ENCODE results near the gene ZCCHC17. TPM values are rescaled to one million over a fixed set of nuclear protein-coding genes. Genes with fewer than 3 reads are reported as not detected.

ZCCHC17 gene
- total and polyA plus RNA-seq, 2 donors (not counting 3 experiments of a cell fraction or from before 2014, with no cell fraction given) = 32.0 to 41.4 TPM

DNA sequence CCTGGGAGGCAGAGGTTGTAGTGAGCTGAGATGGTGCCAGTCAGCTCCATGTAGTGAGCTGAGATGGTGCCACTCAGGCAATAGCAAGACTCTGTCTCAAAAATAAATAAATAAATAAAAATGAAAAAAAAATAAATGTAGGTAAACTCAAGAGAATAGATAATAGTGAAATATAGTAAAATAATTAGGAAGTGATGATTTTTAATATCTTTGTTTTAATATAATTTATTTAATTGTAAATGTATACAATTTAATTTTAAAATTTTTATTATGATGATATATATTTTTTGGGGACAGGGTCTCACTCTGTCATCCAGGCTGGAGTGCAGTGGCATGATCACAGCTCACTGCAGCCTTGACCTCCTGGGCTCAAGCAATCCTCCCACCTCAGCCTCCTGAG lies 96.6 kb downstream of the ZCCHC17 start:
- ChIA-PET POLR2A (no interaction called here), CTCF (interaction anchor here (1.0 to 13.9 kb wide), 6 partner anchors 10 to 155 kb away, joined by 3 to 236 read pairs (median 17); partner anchors contain the start of genes FABP3 and SERINC2)
- Histone ChIP-seq H3K4me2 (ENCODE audit: insufficient read depth, low read length) (no peak overlapping the region), H3K4me3 (replicated peaks in 1 of 3; ENCODE audit: insufficient read depth in 1 of 3, low read depth in 1 of 3, low read length in 3 of 3) (no peak overlapping the region), H3K9ac (replicated peaks; ENCODE audit: extremely low read depth, insufficient read depth, low read length) (no peak overlapping the region), H3K27ac (ENCODE audit: insufficient read depth, low read depth, low read length) (no peak overlapping the region), H3K79me2 (ENCODE audit: control insufficient read depth, insufficient read depth, low read length) (no peaks in the 10 kb centered on the region), H3K36me3 (ENCODE audit: control insufficient read depth in 2 of 2, extremely low read depth in 1 of 2, insufficient read depth in 2 of 2, low read length in 2 of 2) (no peaks in the 10 kb centered on the region), H3K4me1 (ENCODE audit: control insufficient read depth, extremely low read depth, insufficient read depth, low read length) (peaks cover 5% of the 10 kb centered on the region), H2AFZ (ENCODE audit: low read depth, low read length) (no peak overlapping the region), H3K9me3 (replicated peaks; ENCODE audit: control insufficient read depth, insufficient read depth, low read length) (no peaks in the 10 kb centered on the region), H3K9me1 (replicated peaks; ENCODE audit: control insufficient read depth, extremely low read depth, insufficient read depth, low read length) (no peaks in the 10 kb centered on the region), H3K27me3 (ENCODE audit: control insufficient read depth in 2 of 2, insufficient read depth in 2 of 2, low read length in 2 of 2) (no peaks in the 10 kb centered on the region), H4K20me1 (replicated peaks; ENCODE audit: control insufficient read depth, extremely low read depth, insufficient read depth, low read length) (no peaks in the 10 kb centered on the region)
- DNase-seq (ENCODE audit: low read depth, low spot score) (no peak), FAIRE-seq (no peak)
- intact Hi-C loops (cut with micrococcal nuclease) = loop anchor here (10.0 kb wide), 3 partner anchors 209 to 391 kb away; partner anchors contain the start of gene HCRTR1
- dilution Hi-C loops (cut with MboI; ENCODE audit: extremely low pct_ligation_motif_present, low sequenced_read_pairs) = no loop called here
- BruUV-seq (replicated peaks) = no TSS peak
- TF ChIP-seq JUN (IDR thresholded peaks at IDR 0.05; ENCODE audit: borderline replicate concordance, insufficient read depth, insufficient read length, low read depth) (no peak), POLR2AphosphoS5 (IDR thresholded peaks at IDR 0.05; ENCODE audit: insufficient read depth, low read depth, low read length) (no peak), EZH2 (IDR thresholded peaks at IDR 0.05; ENCODE audit: borderline replicate concordance, low read depth, low read length, severe bottlenecking) (no peak), POLR2A (IDR thresholded peaks at IDR 0.05; ENCODE audit: low read depth, low read length) (no peak), MYC (IDR thresholded peaks at IDR 0.05; ENCODE audit: low read depth, low read length) (no peak), FOS (IDR thresholded peaks at IDR 0.05; ENCODE audit: borderline replicate concordance, insufficient read depth, low read length) (no peak), GATA2 (IDR thresholded peaks at IDR 0.05; ENCODE audit: insufficient read depth, insufficient read length, low read depth, low read length) (no peak)
- TF ChIP-seq, protein P1, sequence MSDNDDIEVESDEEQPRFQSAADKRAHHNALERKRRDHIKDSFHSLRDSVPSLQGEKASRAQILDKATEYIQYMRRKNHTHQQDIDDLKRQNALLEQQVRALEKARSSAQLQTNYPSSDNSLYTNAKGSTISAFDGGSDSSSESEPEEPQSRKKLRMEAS (IDR thresholded peaks at IDR 0.05; ENCODE audit: insufficient read depth, insufficient read length) = no peak
- TF ChIP-seq, protein P2, sequence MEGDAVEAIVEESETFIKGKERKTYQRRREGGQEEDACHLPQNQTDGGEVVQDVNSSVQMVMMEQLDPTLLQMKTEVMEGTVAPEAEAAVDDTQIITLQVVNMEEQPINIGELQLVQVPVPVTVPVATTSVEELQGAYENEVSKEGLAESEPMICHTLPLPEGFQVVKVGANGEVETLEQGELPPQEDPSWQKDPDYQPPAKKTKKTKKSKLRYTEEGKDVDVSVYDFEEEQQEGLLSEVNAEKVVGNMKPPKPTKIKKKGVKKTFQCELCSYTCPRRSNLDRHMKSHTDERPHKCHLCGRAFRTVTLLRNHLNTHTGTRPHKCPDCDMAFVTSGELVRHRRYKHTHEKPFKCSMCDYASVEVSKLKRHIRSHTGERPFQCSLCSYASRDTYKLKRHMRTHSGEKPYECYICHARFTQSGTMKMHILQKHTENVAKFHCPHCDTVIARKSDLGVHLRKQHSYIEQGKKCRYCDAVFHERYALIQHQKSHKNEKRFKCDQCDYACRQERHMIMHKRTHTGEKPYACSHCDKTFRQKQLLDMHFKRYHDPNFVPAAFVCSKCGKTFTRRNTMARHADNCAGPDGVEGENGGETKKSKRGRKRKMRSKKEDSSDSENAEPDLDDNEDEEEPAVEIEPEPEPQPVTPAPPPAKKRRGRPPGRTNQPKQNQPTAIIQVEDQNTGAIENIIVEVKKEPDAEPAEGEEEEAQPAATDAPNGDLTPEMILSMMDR (IDR thresholded peaks at IDR 0.05; ENCODE audit: extremely low read depth in 1 of 2, insufficient read depth in 1 of 2, low read depth in 1 of 2, low read length in 2 of 2) = no peak

All from endothelial cell of umbilical vein (primary cell).